H1 (cell line): ENCODE results near the gene HIC1.

Source experiments
- CHD2 ChIP-seq: IDR thresholded peaks from 2 replicates; pipeline ENCODE4 v1.6.1; 2012; ENCODE audit warnings: low read length, improper control_type of control experiment
- GABPA ChIP-seq: IDR thresholded peaks from 2 replicates; pipeline ENCODE4 v1.6.1; 2011; ENCODE audit warnings: mild to moderate bottlenecking, low read length, moderate library complexity, borderline replicate concordance; ENCODE audit not compliant: insufficient read depth
- GTF2F1 ChIP-seq: IDR thresholded peaks from 2 replicates; pipeline ENCODE4 v1.6.1; 2012; ENCODE audit warnings: low read depth, low read length, improper control_type of control experiment, borderline replicate concordance
- NRF1 ChIP-seq: IDR thresholded peaks from 2 replicates; pipeline ENCODE4 v1.6.1; 2011; ENCODE audit warnings: mild to moderate bottlenecking, low read depth, low read length, improper control_type of control experiment
- POLR2A ChIP-seq, 2 experiments: IDR thresholded peaks; 1 replicate in 1 of 2; 2 replicates in 1 of 2; pipeline ENCODE4 v1.6.1; 2011; ENCODE audit warnings: low read depth in 2 of 2, low read length in 2 of 2, mild to moderate bottlenecking in 2 of 2; ENCODE audit errors: control extremely low read depth in 1 of 2
- RAD21 ChIP-seq, 2 experiments: IDR thresholded peaks in 1 of 2; conservative IDR thresholded peaks in 1 of 2; 2 replicates each; pipeline ENCODE4 v1.6.1; 2011; ENCODE audit warnings: low read depth in 2 of 2, low read length in 2 of 2, improper control_type of control experiment in 1 of 2, inconsistent platforms in 1 of 2, mild to moderate bottlenecking in 1 of 2, moderate library complexity in 1 of 2
- RBBP5 ChIP-seq: IDR thresholded peaks from 2 replicates; pipeline ENCODE4 v1.7.1; 2012; ENCODE audit warnings: low read depth, mild to moderate bottlenecking, inconsistent platforms, low read length, moderate library complexity, borderline replicate concordance
- SIN3A ChIP-seq, 2 experiments: IDR thresholded peaks in 1 of 2; conservative IDR thresholded peaks in 1 of 2; 2 replicates each; pipeline ENCODE4 v1.6.1; 2011 to 2012; ENCODE audit warnings: low read length in 2 of 2, improper control_type of control experiment in 1 of 2, low read depth in 1 of 2, mild to moderate bottlenecking in 1 of 2
- SP1 ChIP-seq: IDR thresholded peaks from 2 replicates; pipeline ENCODE4 v1.6.1; 2011; ENCODE audit warnings: low read depth, low read length
- SP2 ChIP-seq: IDR thresholded peaks from 2 replicates; pipeline ENCODE4 v1.6.1; 2012; ENCODE audit warnings: mild to moderate bottlenecking, low read length, inconsistent platforms
- TAF1 ChIP-seq: IDR thresholded peaks from 2 replicates; pipeline ENCODE4 v1.6.1; 2011; ENCODE audit warnings: mild to moderate bottlenecking, low read depth, low read length
- YY1 ChIP-seq: IDR thresholded peaks from 2 replicates; pipeline ENCODE4 v1.6.1; 2011; ENCODE audit warnings: low read depth, mild to moderate bottlenecking, low read length
- TF ChIP-seq, protein P1 (sequence below), 3 experiments: IDR thresholded peaks; 1 replicate in 2 of 3; 2 replicates in 1 of 3; pipeline versions ENCODE4 v1.5.1 to v1.6.1; 2011; ENCODE audit warnings: low read length in 3 of 3, mild to moderate bottlenecking in 3 of 3, inconsistent platforms in 2 of 3, low read depth in 1 of 3, moderate library complexity in 1 of 3; ENCODE audit not compliant: insufficient read depth in 1 of 3; ENCODE audit errors: control extremely low read depth in 1 of 3
- TF ChIP-seq, protein P2 (sequence below): IDR thresholded peaks from 2 replicates; pipeline ENCODE4 v1.6.1; 2012; ENCODE audit warnings: inconsistent platforms

DNA sequence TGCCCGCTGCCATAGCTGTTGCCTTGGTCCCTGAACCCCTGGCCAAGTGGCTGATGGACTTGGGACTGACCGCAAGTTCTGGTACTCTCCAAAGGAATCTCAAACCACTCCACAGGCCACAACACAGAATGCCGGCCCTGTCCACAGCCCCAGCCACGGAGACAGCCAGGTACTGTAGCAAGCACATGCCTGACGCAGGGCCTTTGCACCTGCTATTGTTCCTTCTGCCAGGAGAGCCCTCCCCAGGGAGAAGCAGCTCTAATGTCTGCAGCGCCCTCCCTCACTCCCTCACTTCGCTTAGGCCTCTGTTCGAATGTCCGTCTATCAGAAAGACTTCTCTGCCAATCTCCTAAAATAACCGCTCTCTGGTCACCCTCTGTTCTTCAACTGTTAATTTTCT lies 45.2 kb upstream of the HIC1 start:
- TF ChIP-seq RBBP5 (no peak), SP1 (no peak), POLR2A (IDR thresholded peaks at IDR 0.05; ENCODE audit: control extremely low read depth in 1 of 2, low read depth in 2 of 2, low read length in 2 of 2) (no peak), GABPA (no peak), SP2 (no peak), YY1 (no peak), SIN3A (conservative IDR thresholded peaks at IDR 0.05 in 1 of 2, IDR thresholded peaks at IDR 0.05 in 1 of 2; ENCODE audit: low read depth in 1 of 2, low read length in 2 of 2) (no peak), NRF1 (no peak), GTF2F1 (no peak), RAD21 (IDR thresholded peaks at IDR 0.05 in 1 of 2, conservative IDR thresholded peaks at IDR 0.05 in 1 of 2; ENCODE audit: low read depth in 2 of 2, low read length in 2 of 2) (no peak), TAF1 (no peak), CHD2 (no peak)
- TF ChIP-seq, protein P1, sequence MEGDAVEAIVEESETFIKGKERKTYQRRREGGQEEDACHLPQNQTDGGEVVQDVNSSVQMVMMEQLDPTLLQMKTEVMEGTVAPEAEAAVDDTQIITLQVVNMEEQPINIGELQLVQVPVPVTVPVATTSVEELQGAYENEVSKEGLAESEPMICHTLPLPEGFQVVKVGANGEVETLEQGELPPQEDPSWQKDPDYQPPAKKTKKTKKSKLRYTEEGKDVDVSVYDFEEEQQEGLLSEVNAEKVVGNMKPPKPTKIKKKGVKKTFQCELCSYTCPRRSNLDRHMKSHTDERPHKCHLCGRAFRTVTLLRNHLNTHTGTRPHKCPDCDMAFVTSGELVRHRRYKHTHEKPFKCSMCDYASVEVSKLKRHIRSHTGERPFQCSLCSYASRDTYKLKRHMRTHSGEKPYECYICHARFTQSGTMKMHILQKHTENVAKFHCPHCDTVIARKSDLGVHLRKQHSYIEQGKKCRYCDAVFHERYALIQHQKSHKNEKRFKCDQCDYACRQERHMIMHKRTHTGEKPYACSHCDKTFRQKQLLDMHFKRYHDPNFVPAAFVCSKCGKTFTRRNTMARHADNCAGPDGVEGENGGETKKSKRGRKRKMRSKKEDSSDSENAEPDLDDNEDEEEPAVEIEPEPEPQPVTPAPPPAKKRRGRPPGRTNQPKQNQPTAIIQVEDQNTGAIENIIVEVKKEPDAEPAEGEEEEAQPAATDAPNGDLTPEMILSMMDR (IDR thresholded peaks at IDR 0.05; ENCODE audit: control extremely low read depth in 1 of 3, insufficient read depth in 1 of 3, low read depth in 1 of 3, low read length in 3 of 3) = no peak
- TF ChIP-seq, protein P2, sequence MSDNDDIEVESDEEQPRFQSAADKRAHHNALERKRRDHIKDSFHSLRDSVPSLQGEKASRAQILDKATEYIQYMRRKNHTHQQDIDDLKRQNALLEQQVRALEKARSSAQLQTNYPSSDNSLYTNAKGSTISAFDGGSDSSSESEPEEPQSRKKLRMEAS = no peak
